Measurements from ENCODE around the gene NT5E.

- TF ChIP-seq POLR2A (IDR thresholded peaks at IDR 0.05) (no peak), CTCF (IDR thresholded peaks at IDR 0.05) (no peak)
Measured at GRCh38 chr6:85544776-85545175, 94.9 kb downstream of the NT5E start.

All from esophagus squamous epithelium (tissue), 4 donors.